Ishikawa (cell line): ENCODE data around the gene NSUN3.

Experiments used
- CEBPB ChIP-seq: IDR thresholded peaks from 2 replicates; pipeline ENCODE4 v1.6.1; 2012
- CREB1 ChIP-seq: IDR thresholded peaks from 2 replicates; pipeline ENCODE4 v1.6.1; 2012; ENCODE audit warnings: low read depth
- EGR1 ChIP-seq: IDR thresholded peaks from 2 replicates; pipeline ENCODE4 v1.6.1; 2012
- EP300 ChIP-seq: IDR thresholded peaks from 2 replicates; pipeline ENCODE4 v1.6.1; 2012; ENCODE audit warnings: borderline replicate concordance
- FOXM1 ChIP-seq: IDR thresholded peaks from 2 replicates; pipeline ENCODE4 v1.6.1; 2012; ENCODE audit warnings: low read depth, borderline replicate concordance
- RAD21 ChIP-seq: IDR thresholded peaks from 2 replicates; pipeline ENCODE4 v1.6.1; 2012; ENCODE audit warnings: low read depth
- TAF1 ChIP-seq: IDR thresholded peaks from 2 replicates; pipeline ENCODE4 v1.6.1; 2012; ENCODE audit warnings: low read depth, mild to moderate bottlenecking
- TF ChIP-seq, protein P1 (sequence below): IDR thresholded peaks from 2 replicates; pipeline ENCODE4 v1.6.1; 2012
- TF ChIP-seq, protein P2 (sequence below): IDR thresholded peaks from 2 replicates; pipeline ENCODE4 v1.6.1; 2012
- TF ChIP-seq, protein P3 (sequence below): IDR thresholded peaks from 2 replicates; pipeline ENCODE4 v1.6.1; 2012; ENCODE audit warnings: low read depth, mild to moderate bottlenecking

DNA sequence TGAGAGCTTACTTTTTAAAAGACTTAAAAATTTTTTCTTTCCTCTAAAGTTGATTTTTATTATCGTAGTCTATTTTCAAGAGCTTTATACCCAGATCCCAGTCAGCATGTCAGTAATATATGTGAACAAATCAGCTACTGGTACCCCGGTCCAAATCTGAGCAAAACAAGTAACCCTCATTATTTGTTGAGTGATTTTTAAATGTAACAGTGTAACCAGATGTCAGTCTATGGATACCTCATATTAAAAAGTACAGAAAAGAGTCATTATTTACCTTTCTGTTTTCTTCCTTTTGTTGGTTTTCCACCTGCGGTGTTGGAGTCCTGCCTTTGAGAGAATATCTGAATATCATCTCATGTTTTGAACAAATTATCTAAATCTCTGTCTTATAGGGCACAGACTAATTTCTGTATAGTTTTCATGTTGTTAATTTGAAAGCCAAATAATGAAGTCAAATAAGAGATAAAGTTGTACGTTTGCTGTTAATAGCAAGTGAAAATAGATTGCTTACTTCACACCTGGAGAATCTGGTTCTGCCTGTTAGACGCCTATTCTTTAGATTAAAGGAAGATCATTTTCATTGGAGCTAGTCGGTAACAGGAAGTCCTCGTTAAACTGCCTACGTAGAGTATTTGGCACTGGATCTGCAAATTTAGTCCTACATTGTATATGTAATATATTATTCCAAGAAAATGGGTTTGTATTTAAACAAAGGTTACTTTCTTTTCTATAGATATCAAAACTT is 34.6 kb upstream of the NSUN3 start, which contains the start of gene STX19:
- TF ChIP-seq EP300 (no peak), TAF1 (no peak), RAD21 (no peak), CEBPB (no peak), FOXM1 (peak; percentile 77), EGR1 (no peak), CREB1 (peak; percentile 57; the same call in 1 of the 2 replicates)
- TF ChIP-seq, protein P1, sequence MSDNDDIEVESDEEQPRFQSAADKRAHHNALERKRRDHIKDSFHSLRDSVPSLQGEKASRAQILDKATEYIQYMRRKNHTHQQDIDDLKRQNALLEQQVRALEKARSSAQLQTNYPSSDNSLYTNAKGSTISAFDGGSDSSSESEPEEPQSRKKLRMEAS: peak; percentile 41; the same call in 1 of the 2 replicates
- TF ChIP-seq, protein P2, sequence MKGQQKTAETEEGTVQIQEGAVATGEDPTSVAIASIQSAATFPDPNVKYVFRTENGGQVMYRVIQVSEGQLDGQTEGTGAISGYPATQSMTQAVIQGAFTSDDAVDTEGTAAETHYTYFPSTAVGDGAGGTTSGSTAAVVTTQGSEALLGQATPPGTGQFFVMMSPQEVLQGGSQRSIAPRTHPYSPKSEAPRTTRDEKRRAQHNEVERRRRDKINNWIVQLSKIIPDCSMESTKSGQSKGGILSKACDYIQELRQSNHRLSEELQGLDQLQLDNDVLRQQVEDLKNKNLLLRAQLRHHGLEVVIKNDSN: no peak
- TF ChIP-seq, protein P3, sequence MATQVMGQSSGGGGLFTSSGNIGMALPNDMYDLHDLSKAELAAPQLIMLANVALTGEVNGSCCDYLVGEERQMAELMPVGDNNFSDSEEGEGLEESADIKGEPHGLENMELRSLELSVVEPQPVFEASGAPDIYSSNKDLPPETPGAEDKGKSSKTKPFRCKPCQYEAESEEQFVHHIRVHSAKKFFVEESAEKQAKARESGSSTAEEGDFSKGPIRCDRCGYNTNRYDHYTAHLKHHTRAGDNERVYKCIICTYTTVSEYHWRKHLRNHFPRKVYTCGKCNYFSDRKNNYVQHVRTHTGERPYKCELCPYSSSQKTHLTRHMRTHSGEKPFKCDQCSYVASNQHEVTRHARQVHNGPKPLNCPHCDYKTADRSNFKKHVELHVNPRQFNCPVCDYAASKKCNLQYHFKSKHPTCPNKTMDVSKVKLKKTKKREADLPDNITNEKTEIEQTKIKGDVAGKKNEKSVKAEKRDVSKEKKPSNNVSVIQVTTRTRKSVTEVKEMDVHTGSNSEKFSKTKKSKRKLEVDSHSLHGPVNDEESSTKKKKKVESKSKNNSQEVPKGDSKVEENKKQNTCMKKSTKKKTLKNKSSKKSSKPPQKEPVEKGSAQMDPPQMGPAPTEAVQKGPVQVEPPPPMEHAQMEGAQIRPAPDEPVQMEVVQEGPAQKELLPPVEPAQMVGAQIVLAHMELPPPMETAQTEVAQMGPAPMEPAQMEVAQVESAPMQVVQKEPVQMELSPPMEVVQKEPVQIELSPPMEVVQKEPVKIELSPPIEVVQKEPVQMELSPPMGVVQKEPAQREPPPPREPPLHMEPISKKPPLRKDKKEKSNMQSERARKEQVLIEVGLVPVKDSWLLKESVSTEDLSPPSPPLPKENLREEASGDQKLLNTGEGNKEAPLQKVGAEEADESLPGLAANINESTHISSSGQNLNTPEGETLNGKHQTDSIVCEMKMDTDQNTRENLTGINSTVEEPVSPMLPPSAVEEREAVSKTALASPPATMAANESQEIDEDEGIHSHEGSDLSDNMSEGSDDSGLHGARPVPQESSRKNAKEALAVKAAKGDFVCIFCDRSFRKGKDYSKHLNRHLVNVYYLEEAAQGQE: no peak
